H1 (cell line): ENCODE data around the gene CBFA2T2.

Experiments used
- ASH2L ChIP-seq: fragments of 200-600, 300-600 bp; sonication (generic); IDR thresholded peaks from one replicate; pipeline ENCODE4 v1.7.1; 2017; ENCODE audit warnings: low read length
- CBX5 ChIP-seq: fragments of 300-800, 300-1000 bp; sonication (generic); IDR thresholded peaks from 2 replicates; pipeline ENCODE4 v1.7.1; 2016; ENCODE audit warnings: antibody characterized with exemption, low read length, low read depth
- EP300 ChIP-seq, 2 experiments: IDR thresholded peaks; 1 replicate in 1 of 2; 2 replicates in 1 of 2; pipeline ENCODE4 v1.6.1; 2011 to 2012; ENCODE audit warnings: low read depth in 2 of 2, low read length in 2 of 2, mild to moderate bottlenecking in 2 of 2, borderline replicate concordance in 1 of 2, inconsistent platforms in 1 of 2, moderate library complexity in 1 of 2
- EZH2 ChIP-seq: fragments of 200-600 bp; sonication (generic); IDR thresholded peaks from 2 replicates; pipeline ENCODE4 v1.7.1; 2012; ENCODE audit warnings: low read depth, mild to moderate bottlenecking, moderate library complexity, low read length, inconsistent platforms; ENCODE audit not compliant: severe bottlenecking
- HDAC6 ChIP-seq: IDR thresholded peaks from one replicate; pipeline ENCODE4 v1.7.1; 2012; ENCODE audit warnings: low read depth, mild to moderate bottlenecking, inconsistent platforms, low read length, moderate library complexity
- POLR2A ChIP-seq, 2 experiments: IDR thresholded peaks; 1 replicate in 1 of 2; 2 replicates in 1 of 2; pipeline ENCODE4 v1.6.1; 2011; ENCODE audit warnings: low read depth in 2 of 2, low read length in 2 of 2, mild to moderate bottlenecking in 2 of 2; ENCODE audit errors: control extremely low read depth in 1 of 2
- RAD21 ChIP-seq, 2 experiments: IDR thresholded peaks in 1 of 2; conservative IDR thresholded peaks in 1 of 2; 2 replicates each; pipeline ENCODE4 v1.6.1; 2011; ENCODE audit warnings: low read depth in 2 of 2, low read length in 2 of 2, improper control_type of control experiment in 1 of 2, inconsistent platforms in 1 of 2, mild to moderate bottlenecking in 1 of 2, moderate library complexity in 1 of 2
- SAP30 ChIP-seq: fragments of 300-600 bp; sonication (generic); IDR thresholded peaks from 2 replicates; pipeline ENCODE4 v1.7.1; 2012; ENCODE audit warnings: low read length, moderate library complexity, mild to moderate bottlenecking, inconsistent platforms; ENCODE audit not compliant: insufficient read depth, insufficient replicate concordance
- TAF7 ChIP-seq: optimal IDR thresholded peaks from 2 replicates; pipeline ENCODE3; 2011; ENCODE audit warnings: low read depth, mild to moderate bottlenecking, inconsistent platforms, low read length, moderate library complexity, borderline replicate concordance
- TEAD4 ChIP-seq: IDR thresholded peaks from 2 replicates; pipeline ENCODE4 v1.6.1; 2012; ENCODE audit warnings: low read depth, low read length, inconsistent platforms, mixed read lengths
- TF ChIP-seq, protein P1 (sequence below), 3 experiments: IDR thresholded peaks; 1 replicate in 2 of 3; 2 replicates in 1 of 3; pipeline versions ENCODE4 v1.5.1 to v1.6.1; 2011; ENCODE audit warnings: low read length in 3 of 3, mild to moderate bottlenecking in 3 of 3, inconsistent platforms in 2 of 3, low read depth in 1 of 3, moderate library complexity in 1 of 3; ENCODE audit not compliant: insufficient read depth in 1 of 3; ENCODE audit errors: control extremely low read depth in 1 of 3

DNA sequence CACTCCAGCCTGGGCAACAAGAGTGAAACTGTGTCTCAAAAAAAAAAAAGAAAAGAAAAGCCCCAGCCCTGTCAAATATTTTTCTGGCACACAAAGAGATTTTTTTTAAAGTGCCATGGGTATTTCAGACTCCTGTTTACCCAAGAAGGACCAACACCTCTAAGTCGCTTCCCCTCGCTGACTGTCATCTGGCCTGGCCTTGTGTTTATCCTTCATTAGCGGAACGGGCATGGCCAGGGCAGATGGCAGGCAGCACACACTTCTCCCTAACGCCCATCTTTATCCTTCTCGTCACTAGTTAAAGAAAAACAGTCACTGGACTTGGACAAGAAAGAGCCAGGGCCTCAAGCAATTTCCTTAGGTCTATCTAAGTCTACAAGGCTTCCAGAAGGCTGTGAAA, 7.3 kb upstream of the CBFA2T2 start:
- TF ChIP-seq, protein P1, sequence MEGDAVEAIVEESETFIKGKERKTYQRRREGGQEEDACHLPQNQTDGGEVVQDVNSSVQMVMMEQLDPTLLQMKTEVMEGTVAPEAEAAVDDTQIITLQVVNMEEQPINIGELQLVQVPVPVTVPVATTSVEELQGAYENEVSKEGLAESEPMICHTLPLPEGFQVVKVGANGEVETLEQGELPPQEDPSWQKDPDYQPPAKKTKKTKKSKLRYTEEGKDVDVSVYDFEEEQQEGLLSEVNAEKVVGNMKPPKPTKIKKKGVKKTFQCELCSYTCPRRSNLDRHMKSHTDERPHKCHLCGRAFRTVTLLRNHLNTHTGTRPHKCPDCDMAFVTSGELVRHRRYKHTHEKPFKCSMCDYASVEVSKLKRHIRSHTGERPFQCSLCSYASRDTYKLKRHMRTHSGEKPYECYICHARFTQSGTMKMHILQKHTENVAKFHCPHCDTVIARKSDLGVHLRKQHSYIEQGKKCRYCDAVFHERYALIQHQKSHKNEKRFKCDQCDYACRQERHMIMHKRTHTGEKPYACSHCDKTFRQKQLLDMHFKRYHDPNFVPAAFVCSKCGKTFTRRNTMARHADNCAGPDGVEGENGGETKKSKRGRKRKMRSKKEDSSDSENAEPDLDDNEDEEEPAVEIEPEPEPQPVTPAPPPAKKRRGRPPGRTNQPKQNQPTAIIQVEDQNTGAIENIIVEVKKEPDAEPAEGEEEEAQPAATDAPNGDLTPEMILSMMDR (IDR thresholded peaks at IDR 0.05; ENCODE audit: control extremely low read depth in 1 of 3, insufficient read depth in 1 of 3, low read depth in 1 of 3, low read length in 3 of 3) = no peak
- TF ChIP-seq TEAD4 (no peak), POLR2A (IDR thresholded peaks at IDR 0.05; ENCODE audit: control extremely low read depth in 1 of 2, low read depth in 2 of 2, low read length in 2 of 2) (no peak), CBX5 (no peak), RAD21 (IDR thresholded peaks at IDR 0.05 in 1 of 2, conservative IDR thresholded peaks at IDR 0.05 in 1 of 2; ENCODE audit: low read depth in 2 of 2, low read length in 2 of 2) (no peak), ASH2L (no peak), TAF7 (no peak), HDAC6 (no peak), EP300 (IDR thresholded peaks at IDR 0.05; ENCODE audit: borderline replicate concordance in 1 of 2, low read depth in 2 of 2, low read length in 2 of 2) (no peak), EZH2 (no peak), SAP30 (no peak)
